ENCODE measurements around the gene OR2A5. TPM values are rescaled to one million over a fixed set of nuclear protein-coding genes. Genes with fewer than 3 reads are reported as not detected.
"Not testable (repeated sequence)": the region's sequence is repeated elsewhere in the genome, so short reads cannot be mapped to it uniquely, and the experiment has no call there.

OR2A5 gene
- total and polyA plus RNA-seq, 2 of the 4 experiments (the other 2 are of a cell fraction) = not detected

- H3K56ac ChIP-seq (ENCODE audit: extremely low read depth, insufficient read depth, low read length) = no peak overlapping the region
- intact Hi-C loops (cut with micrococcal nuclease) = no loop called here
- BruUV-seq (replicated peaks) = no TSS peak
- H3K9me3 ChIP-seq (ENCODE audit: control insufficient read depth, insufficient read depth, low read length) = no peaks in the 10 kb centered on the region; the same call in 1 of the 2 replicates
- H2BK15ac ChIP-seq (ENCODE audit: low read depth, low read length) = no peak overlapping the region
- H2BK120ac ChIP-seq (ENCODE audit: low read depth, low read length) = no peak overlapping the region
- H2AFZ ChIP-seq (replicated peaks; ENCODE audit: low read length, poor library complexity) = no peak overlapping the region
- H4K8ac ChIP-seq (ENCODE audit: low read depth in 2 of 2, low read length in 2 of 2) = no peak overlapping the region
- H3K9ac ChIP-seq (ENCODE audit: low read depth, low read length) = no peak overlapping the region
- no peak overlapping the region for H2BK20ac ChIP-seq (ENCODE audit: low read depth, low read length)
- no peaks in the 10 kb centered on the region for H3K9me1 ChIP-seq (ENCODE audit: insufficient read depth, low read length)
- dilution Hi-C loops (cut with HindIII; ENCODE audit: low sequenced_read_pairs, unreplicated experiment) = no loop called here
- H3K4me2 ChIP-seq (ENCODE audit: low read depth, low read length) = no peak overlapping the region
- no peak for ATAC-seq (ENCODE audit: low read depth)
- H4K5ac ChIP-seq (ENCODE audit: low read depth, low read length) = no peak overlapping the region
- no peak overlapping the region for H4K91ac ChIP-seq (ENCODE audit: insufficient read depth, low read depth, low read length)
- H3K36me3 ChIP-seq (ENCODE audit: control insufficient read depth, insufficient read depth, low read length) = no peaks in the 10 kb centered on the region
- in situ Hi-C loops (cut with MboI; ENCODE audit: low sequenced_read_pairs) = no loop called here
- CTCF ChIA-PET = no interaction called here
- DNase-seq = no peak
- POLR2A ChIA-PET (ENCODE audit: unreplicated experiment) = no interaction called here
- H3K27ac ChIP-seq (ENCODE audit: insufficient read depth, low read length) = no peak overlapping the region
- no peaks in the 10 kb centered on the region for H4K20me1 ChIP-seq (ENCODE audit: insufficient read depth, low read length)
- no peak overlapping the region for H3K4ac ChIP-seq (ENCODE audit: low read depth, low read length)
- no peak overlapping the region for H3K23ac ChIP-seq (ENCODE audit: low read depth, low read length)
- no peaks in the 10 kb centered on the region for H3K27me3 ChIP-seq (ENCODE audit: control insufficient read depth, insufficient read depth, low read length)
- no peaks in the 10 kb centered on the region for H3K79me1 ChIP-seq (ENCODE audit: low read depth in 1 of 2, low read length in 2 of 2)
- H2BK5ac ChIP-seq (ENCODE audit: low read depth, low read length, poor library complexity, severe bottlenecking) = no peak overlapping the region
- WGBS, 2 experiments (ENCODE audit: extremely low coverage in 2 of 2, insufficient read length in 1 of 2) = no CpG with 5 or more reads among the region's 2 CpGs
- TF ChIP-seq USF2 (IDR thresholded peaks at IDR 0.05; ENCODE audit: low read depth, low read length) (no peak), CHD1 (IDR thresholded peaks at IDR 0.05; ENCODE audit: low read depth, low read length) (no peak), CEBPB (IDR thresholded peaks at IDR 0.05; ENCODE audit: low read depth, low read length) (no peak), MXI1 (IDR thresholded peaks at IDR 0.05; ENCODE audit: borderline replicate concordance, low read depth, low read length) (no peak), POLR2A (IDR thresholded peaks at IDR 0.05; ENCODE audit: low read depth, low read length) (no peak), RFX5 (IDR thresholded peaks at IDR 0.05; ENCODE audit: low read depth, low read length) (no peak), RAD21 (IDR thresholded peaks at IDR 0.05; ENCODE audit: low read length) (no peak), SMC3 (IDR thresholded peaks at IDR 0.05; ENCODE audit: low read depth, low read length) (no peak), NFE2L2 (IDR thresholded peaks at IDR 0.05; ENCODE audit: low read depth, low read length) (no peak), MAFK (IDR thresholded peaks at IDR 0.05; ENCODE audit: low read depth, low read length) (no peak)
- no peak overlapping the region for H3K4me3 ChIP-seq (ENCODE audit: insufficient read depth, low read depth, low read length)
- no peak overlapping the region for H3K18ac ChIP-seq (ENCODE audit: low read depth, low read length)
- H3K4me1 ChIP-seq (ENCODE audit: control insufficient read depth, insufficient read depth, low read length) = no peaks in the 10 kb centered on the region
- H2AK9ac ChIP-seq (replicated peaks; ENCODE audit: low read depth, low read length, poor library complexity) = no peak overlapping the region
- H2AK5ac ChIP-seq (ENCODE audit: low read depth, low read length) = no peak overlapping the region
- H3K14ac ChIP-seq (replicated peaks; ENCODE audit: low read depth, low read length) = no peak overlapping the region
These were observed 39.4 kb upstream of the OR2A5 start for GRCh38 chr7:144009361-144009760.

- H3K4ac ChIP-seq (ENCODE audit: low read depth, low read length); H3K27ac ChIP-seq (ENCODE audit: insufficient read depth, low read length); H2BK120ac ChIP-seq (ENCODE audit: low read depth, low read length); POLR2A ChIA-PET (ENCODE audit: unreplicated experiment); CTCF ChIA-PET; H4K91ac ChIP-seq (ENCODE audit: insufficient read depth, low read depth, low read length); H2BK5ac ChIP-seq (ENCODE audit: low read depth, low read length, poor library complexity, severe bottlenecking); ATAC-seq (ENCODE audit: low read depth); H3K4me3 ChIP-seq (ENCODE audit: insufficient read depth, low read depth, low read length); H4K8ac ChIP-seq (ENCODE audit: low read depth in 2 of 2, low read length in 2 of 2); dilution Hi-C loops (cut with HindIII; ENCODE audit: low sequenced_read_pairs, unreplicated experiment); H3K27me3 ChIP-seq (ENCODE audit: control insufficient read depth, insufficient read depth, low read length); H3K36me3 ChIP-seq (ENCODE audit: control insufficient read depth, insufficient read depth, low read length); H2BK20ac ChIP-seq (ENCODE audit: low read depth, low read length); H2AK9ac ChIP-seq (replicated peaks; ENCODE audit: low read depth, low read length, poor library complexity); H3K9me1 ChIP-seq (ENCODE audit: insufficient read depth, low read length); H3K79me1 ChIP-seq (ENCODE audit: low read depth in 1 of 2, low read length in 2 of 2); H3K9me3 ChIP-seq (ENCODE audit: control insufficient read depth, insufficient read depth, low read length); H3K4me1 ChIP-seq (ENCODE audit: control insufficient read depth, insufficient read depth, low read length); DNase-seq; H3K23ac ChIP-seq (ENCODE audit: low read depth, low read length); in situ Hi-C loops (cut with MboI; ENCODE audit: low sequenced_read_pairs); H3K18ac ChIP-seq (ENCODE audit: low read depth, low read length); H3K56ac ChIP-seq (ENCODE audit: extremely low read depth, insufficient read depth, low read length); H3K4me2 ChIP-seq (ENCODE audit: low read depth, low read length); BruUV-seq (replicated peaks); H3K14ac ChIP-seq (replicated peaks; ENCODE audit: low read depth, low read length); H4K20me1 ChIP-seq (ENCODE audit: insufficient read depth, low read length); H3K9ac ChIP-seq (ENCODE audit: low read depth, low read length); H2AFZ ChIP-seq (replicated peaks; ENCODE audit: low read length, poor library complexity); H4K5ac ChIP-seq (ENCODE audit: low read depth, low read length); H2AK5ac ChIP-seq (ENCODE audit: low read depth, low read length); H2BK15ac ChIP-seq (ENCODE audit: low read depth, low read length): not testable (repeated sequence)
- intact Hi-C loops (cut with micrococcal nuclease) = loop anchor here (10.0 kb wide), 1 partner anchor 125 kb away; no protein-coding TSS in a partner anchor
These were observed 38.7 kb upstream of the OR2A5 start for GRCh38 chr7:144010061-144010460.

Measured in IMR-90 (cell line).